Hepatocyte (in vitro differentiated cells): ENCODE results near the gene EXPH5. TPM values are rescaled to one million over a fixed set of nuclear protein-coding genes. Genes with fewer than 3 reads are reported as not detected.

Experiments used
- DNase-seq: peaks from one replicate; pipeline ENCODE4 v3.0.0-alpha.2; 2016; ENCODE audit warnings: low spot score
- H2AFZ ChIP-seq: fragments of 200-600 bp; sonication (generic); 2 replicates; pipeline ENCODE4 v1.6.0; 2016; ENCODE audit warnings: antibody characterized with exemption, mild to moderate bottlenecking
- H3K27ac ChIP-seq: fragments of 200-600 bp; sonication (generic); 2 replicates; pipeline ENCODE4 v1.5.1; 2016; ENCODE audit warnings: mild to moderate bottlenecking
- H3K27me3 ChIP-seq: fragments of 200-600 bp; sonication (generic); 2 replicates; pipeline ENCODE4 v1.6.1; 2016
- H3K36me3 ChIP-seq: fragments of 200-600 bp; sonication (generic); replicated peaks from 2 replicates; pipeline ENCODE4 v1.5.1; 2016; ENCODE audit warnings: low read depth; ENCODE audit not compliant: insufficient read depth
- H3K4me1 ChIP-seq: fragments of 200-600 bp; sonication (generic); 2 replicates; pipeline ENCODE4 v1.5.1; 2016; ENCODE audit warnings: mild to moderate bottlenecking, moderate library complexity; ENCODE audit not compliant: insufficient read depth
- H3K4me2 ChIP-seq: fragments of 200-600 bp; sonication (generic); 2 replicates; pipeline ENCODE4 v1.6.0; 2016
- H3K4me3 ChIP-seq: fragments of 200-600 bp; sonication (generic); 2 replicates; pipeline ENCODE4 v1.5.1; 2016; ENCODE audit warnings: mild to moderate bottlenecking
- H3K79me2 ChIP-seq: fragments of 200-600 bp; sonication (generic); 2 replicates; pipeline ENCODE4 v1.6.0; 2017; ENCODE audit warnings: mild to moderate bottlenecking
- H3K9me2 ChIP-seq: fragments of 200-600 bp; sonication (generic); replicated peaks from 2 replicates; pipeline ENCODE4 v1.6.0; 2017; ENCODE audit warnings: mild to moderate bottlenecking; ENCODE audit not compliant: insufficient read depth
- H3K9me3 ChIP-seq: fragments of 200-600 bp; sonication (generic); 2 replicates; pipeline ENCODE4 v1.5.1; 2016; ENCODE audit warnings: low read depth, mild to moderate bottlenecking
- H4K20me1 ChIP-seq: fragments of 200-600 bp; sonication (generic); 2 replicates; pipeline ENCODE4 v1.6.0; 2016; ENCODE audit warnings: mild to moderate bottlenecking; ENCODE audit not compliant: insufficient read depth, poor library complexity, severe bottlenecking
- EZH2 ChIP-seq: fragments of 200-600 bp; sonication (generic); IDR thresholded peaks from 2 replicates; pipeline ENCODE4 v1.6.1; 2016; ENCODE audit warnings: antibody characterized with exemption, mild to moderate bottlenecking, borderline replicate concordance
- EZH2phosphoT487 ChIP-seq: fragments of 200-600 bp; sonication (generic); IDR thresholded peaks from one replicate; pipeline ENCODE4 v1.6.1; 2018; ENCODE audit warnings: antibody characterized with exemption, mild to moderate bottlenecking, low read depth, moderate library complexity; ENCODE audit not compliant: unreplicated experiment, severe bottlenecking
- WGBS: methylation state at CpG from one replicate; pipeline ENCODE4 v1.1.6; 2016; ENCODE audit warnings: low lambda C conversion rate; ENCODE audit errors: missing lambda C conversion rate; 5-methylcytosine and 5-hydroxymethylcytosine counted together
- polyA plus RNA-seq: library from polyadenylated mRNA; unstranded; fragments of >200 nt; fragmentation: Nextera tagmentation; extraction: Ambion mirVana; gene quantifications from 2 replicates; pipeline ENCODE4 v1.2.1, GENCODE V29; 2016
- total RNA-seq: library from RNA; depleted of rRNA; stranded (reverse); fragments of >200 nt; gene quantifications from 2 replicates; pipeline ENCODE4 v1.2.3, GENCODE V29; 2014
- TF ChIP-seq, protein P1 (sequence below): fragments of 200-600 bp; sonication (generic); IDR thresholded peaks from 2 replicates; pipeline ENCODE4 v1.5.1; 2016; ENCODE audit warnings: antibody characterized with exemption, mild to moderate bottlenecking; ENCODE audit not compliant: poor library complexity

The EXPH5 gene
- total and polyA plus RNA-seq, 2 experiments from 2014 or later, result 1.8 to 4.5 TPM

DNA sequence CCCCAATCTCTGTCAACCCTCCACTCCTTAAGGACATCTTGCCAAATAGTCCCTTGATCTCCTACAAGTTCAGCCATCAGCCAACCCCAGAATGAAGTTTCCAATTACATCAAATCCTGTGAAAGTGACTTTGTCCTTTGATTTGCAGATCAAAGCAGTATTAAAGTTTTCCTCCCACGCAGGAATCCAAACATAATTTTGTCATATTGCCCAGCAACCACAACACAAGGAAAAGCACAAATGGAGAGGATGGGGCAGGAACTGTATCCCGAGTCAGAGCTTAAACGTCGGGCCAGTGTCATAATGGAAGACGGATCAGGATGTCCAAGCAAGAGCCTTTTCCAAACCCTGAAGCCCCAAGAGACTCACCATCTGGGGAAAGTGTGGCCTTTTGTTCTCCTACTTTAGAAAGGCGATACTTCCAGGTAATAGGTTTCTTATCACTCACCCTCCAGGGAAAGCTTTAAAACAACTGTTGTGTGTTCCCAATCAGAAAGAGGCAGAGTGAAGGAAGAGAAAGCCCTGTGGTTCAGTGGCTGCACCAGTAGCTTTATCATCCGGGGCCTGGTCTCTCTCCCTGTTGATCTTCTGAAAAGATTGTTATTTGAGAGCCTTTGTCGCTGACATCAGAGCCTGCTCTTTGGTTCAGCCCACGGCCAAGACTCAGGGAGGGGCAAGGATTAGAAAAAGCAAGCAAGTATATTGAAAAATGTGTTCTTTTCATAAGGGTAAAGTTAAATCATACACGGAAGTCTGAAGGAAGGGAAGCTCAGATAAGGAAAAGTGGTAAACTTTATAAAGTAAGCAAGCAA, 41.7 kb downstream of the EXPH5 start:
- peak overlapping the region; percentile 64 for H3K27ac ChIP-seq
- no peaks in the 10 kb centered on the region for H3K4me1 ChIP-seq
- H3K36me3 ChIP-seq, result no peaks in the 10 kb centered on the region
- peak overlapping the region; percentile 5 for H2AFZ ChIP-seq
- no peak overlapping the region for H3K4me3 ChIP-seq
- WGBS, result 34% methylated on average over 10 of the region's 10 CpGs
- TF ChIP-seq, protein P1, sequence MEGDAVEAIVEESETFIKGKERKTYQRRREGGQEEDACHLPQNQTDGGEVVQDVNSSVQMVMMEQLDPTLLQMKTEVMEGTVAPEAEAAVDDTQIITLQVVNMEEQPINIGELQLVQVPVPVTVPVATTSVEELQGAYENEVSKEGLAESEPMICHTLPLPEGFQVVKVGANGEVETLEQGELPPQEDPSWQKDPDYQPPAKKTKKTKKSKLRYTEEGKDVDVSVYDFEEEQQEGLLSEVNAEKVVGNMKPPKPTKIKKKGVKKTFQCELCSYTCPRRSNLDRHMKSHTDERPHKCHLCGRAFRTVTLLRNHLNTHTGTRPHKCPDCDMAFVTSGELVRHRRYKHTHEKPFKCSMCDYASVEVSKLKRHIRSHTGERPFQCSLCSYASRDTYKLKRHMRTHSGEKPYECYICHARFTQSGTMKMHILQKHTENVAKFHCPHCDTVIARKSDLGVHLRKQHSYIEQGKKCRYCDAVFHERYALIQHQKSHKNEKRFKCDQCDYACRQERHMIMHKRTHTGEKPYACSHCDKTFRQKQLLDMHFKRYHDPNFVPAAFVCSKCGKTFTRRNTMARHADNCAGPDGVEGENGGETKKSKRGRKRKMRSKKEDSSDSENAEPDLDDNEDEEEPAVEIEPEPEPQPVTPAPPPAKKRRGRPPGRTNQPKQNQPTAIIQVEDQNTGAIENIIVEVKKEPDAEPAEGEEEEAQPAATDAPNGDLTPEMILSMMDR, result no peak
- DNase-seq, result no peak
- no peaks in the 10 kb centered on the region for H3K27me3 ChIP-seq
- no peak overlapping the region for H3K4me2 ChIP-seq
- H3K9me3 ChIP-seq, result no peaks in the 10 kb centered on the region
- no peaks in the 10 kb centered on the region for H3K79me2 ChIP-seq
- H3K9me2 ChIP-seq, result no peaks in the 10 kb centered on the region
- H4K20me1 ChIP-seq, result no peaks in the 10 kb centered on the region

DNA sequence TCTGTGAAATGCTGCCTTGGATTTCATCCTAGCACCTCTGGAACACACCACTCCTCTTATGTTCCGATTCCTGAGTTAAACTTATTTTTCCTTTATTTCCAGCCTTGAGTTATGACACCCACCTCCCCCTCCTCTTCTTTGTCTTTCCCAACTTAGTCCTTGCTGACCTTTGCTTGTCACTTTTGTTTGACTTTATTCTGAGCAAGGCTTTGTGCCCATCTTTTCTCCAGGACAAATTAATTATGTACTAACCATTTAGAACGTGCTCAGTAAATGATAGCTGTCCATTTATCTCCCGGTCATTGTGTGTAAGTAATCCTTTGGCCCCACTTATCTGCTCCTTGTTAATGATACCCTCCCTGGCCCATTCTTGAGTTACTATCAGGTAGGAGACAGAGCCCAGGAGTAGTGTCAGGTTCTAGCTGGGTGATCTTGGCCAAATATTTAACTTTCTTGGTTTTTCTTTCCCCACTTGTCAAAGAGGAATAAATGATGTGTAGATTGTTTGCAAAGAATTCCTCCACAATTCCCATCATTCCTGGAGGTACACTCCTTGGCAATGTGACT, 44.2 kb downstream of the EXPH5 start:
- WGBS, result 22% methylated on average over 3 of the region's 3 CpGs
- TF ChIP-seq, protein P1, result no peak
- TF ChIP-seq EZH2 (no peak), EZH2phosphoT487 (no peak)
- no peak overlapping the region for H3K4me2 ChIP-seq
- no peak overlapping the region for H3K4me3 ChIP-seq
- no peaks in the 10 kb centered on the region for H4K20me1 ChIP-seq
- DNase-seq, result no peak
- H2AFZ ChIP-seq, result no peak overlapping the region
- no peaks in the 10 kb centered on the region for H3K9me3 ChIP-seq
- H3K27me3 ChIP-seq, result no peaks in the 10 kb centered on the region
- H3K27ac ChIP-seq, result no peak overlapping the region
- no peaks in the 10 kb centered on the region for H3K4me1 ChIP-seq
- H3K79me2 ChIP-seq, result no peaks in the 10 kb centered on the region
- no peaks in the 10 kb centered on the region for H3K9me2 ChIP-seq
- H3K36me3 ChIP-seq, result no peaks in the 10 kb centered on the region

DNA sequence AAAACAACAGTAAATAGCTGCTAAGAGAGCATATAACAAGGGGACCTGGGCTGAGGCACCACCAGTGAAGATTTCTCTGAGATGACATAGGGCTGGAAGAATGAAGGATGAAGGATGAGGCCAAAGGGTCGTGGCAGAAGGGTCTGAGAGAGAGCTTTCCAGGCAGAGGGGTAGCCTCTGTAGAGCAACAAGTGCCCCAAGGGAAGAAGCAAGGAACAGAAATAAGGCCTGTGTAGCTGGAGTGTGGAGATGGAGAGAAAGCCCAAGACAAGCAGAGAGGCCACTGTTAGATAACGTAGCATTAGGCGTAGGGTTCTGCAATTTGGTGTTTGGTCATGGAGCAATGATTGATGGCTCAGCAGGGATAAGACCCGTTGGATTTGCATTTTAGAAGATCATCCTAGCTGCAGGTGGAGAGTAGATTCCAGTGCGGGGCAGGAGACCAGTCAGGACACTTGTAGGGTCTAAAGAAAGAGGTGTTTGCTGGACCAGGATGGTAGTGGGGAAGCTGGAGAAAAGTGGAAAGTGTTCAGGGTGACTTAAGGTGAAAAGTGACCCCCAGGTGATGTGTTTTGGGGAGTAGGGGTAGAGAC, 47.6 kb downstream of the EXPH5 start:
- Histone ChIP-seq H3K4me3 (no peak overlapping the region), H3K27ac (no peak overlapping the region), H4K20me1 (no peaks in the 10 kb centered on the region), H3K36me3 (no peaks in the 10 kb centered on the region), H3K79me2 (no peaks in the 10 kb centered on the region), H3K9me3 (no peaks in the 10 kb centered on the region), H2AFZ (no peak overlapping the region), H3K9me2 (no peaks in the 10 kb centered on the region), H3K4me2 (no peak overlapping the region), H3K27me3 (no peaks in the 10 kb centered on the region), H3K4me1 (no peaks in the 10 kb centered on the region)
- DNase-seq, result no peak
- TF ChIP-seq, protein P1, result no peak
- no peak for TF ChIP-seq EZH2phosphoT487
- no peak for TF ChIP-seq EZH2
- WGBS, result 80% methylated on average over 5 of the region's 5 CpGs
